Measurements from ENCODE around the gene CLRN3. TPM values are rescaled to one million over a fixed set of nuclear protein-coding genes. Genes with fewer than 3 reads are reported as not detected.

CLRN3 gene
- total RNA-seq, 1 donor from 2014 or later: not detected

DNA sequence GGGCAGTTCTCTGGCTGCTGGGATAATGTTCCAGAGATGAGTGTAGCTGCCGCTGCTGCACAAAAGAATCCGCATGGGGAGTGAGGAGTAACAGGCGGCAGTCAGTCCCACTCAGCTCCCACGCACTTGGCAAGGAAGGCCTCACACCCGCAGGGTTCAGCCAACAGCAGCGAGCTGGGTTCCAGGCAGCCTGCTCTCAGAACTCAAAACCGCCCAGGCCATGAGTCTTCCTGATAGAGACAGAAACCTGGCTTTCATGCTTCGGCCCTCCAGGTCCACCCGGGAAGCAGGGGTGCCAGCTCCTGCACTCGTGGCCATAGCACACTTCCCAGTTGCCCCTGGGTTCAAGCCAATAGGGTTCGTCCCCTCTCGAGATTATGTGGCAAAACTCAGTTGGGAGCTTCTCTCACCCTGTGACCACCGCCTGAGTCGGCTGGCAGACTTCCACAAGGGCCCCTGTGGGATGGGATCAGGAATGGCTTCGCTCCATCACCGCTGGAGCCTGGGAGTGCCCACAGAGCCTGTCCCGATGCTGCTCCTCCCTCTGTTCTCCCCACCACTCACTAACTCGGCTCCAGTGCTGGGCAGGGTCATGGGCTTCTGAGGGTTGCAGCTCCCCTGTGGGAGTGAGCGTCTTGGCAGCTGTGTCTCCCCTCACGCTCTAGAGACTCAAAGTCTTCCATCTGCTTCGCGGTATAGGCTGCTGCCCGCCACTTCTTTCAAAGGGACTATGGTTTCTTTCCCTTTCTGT lies 20.6 kb downstream of the CLRN3 start:
- H3K9me3 ChIP-seq: no peaks in the 10 kb centered on the region
- TF ChIP-seq, protein P1, sequence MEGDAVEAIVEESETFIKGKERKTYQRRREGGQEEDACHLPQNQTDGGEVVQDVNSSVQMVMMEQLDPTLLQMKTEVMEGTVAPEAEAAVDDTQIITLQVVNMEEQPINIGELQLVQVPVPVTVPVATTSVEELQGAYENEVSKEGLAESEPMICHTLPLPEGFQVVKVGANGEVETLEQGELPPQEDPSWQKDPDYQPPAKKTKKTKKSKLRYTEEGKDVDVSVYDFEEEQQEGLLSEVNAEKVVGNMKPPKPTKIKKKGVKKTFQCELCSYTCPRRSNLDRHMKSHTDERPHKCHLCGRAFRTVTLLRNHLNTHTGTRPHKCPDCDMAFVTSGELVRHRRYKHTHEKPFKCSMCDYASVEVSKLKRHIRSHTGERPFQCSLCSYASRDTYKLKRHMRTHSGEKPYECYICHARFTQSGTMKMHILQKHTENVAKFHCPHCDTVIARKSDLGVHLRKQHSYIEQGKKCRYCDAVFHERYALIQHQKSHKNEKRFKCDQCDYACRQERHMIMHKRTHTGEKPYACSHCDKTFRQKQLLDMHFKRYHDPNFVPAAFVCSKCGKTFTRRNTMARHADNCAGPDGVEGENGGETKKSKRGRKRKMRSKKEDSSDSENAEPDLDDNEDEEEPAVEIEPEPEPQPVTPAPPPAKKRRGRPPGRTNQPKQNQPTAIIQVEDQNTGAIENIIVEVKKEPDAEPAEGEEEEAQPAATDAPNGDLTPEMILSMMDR (IDR thresholded peaks at IDR 0.05): no peak
- no peaks in the 10 kb centered on the region for H3K4me1 ChIP-seq
- intact Hi-C loops (cut with DNase I): no loop called here
- no peak for DNase-seq (ENCODE audit: low spot score in 2 of 2)
- no peaks in the 10 kb centered on the region for H3K27me3 ChIP-seq
- no peaks in the 10 kb centered on the region for H3K36me3 ChIP-seq
- no peak overlapping the region for H3K4me3 ChIP-seq
- H3K27ac ChIP-seq: no peak overlapping the region

DNA sequence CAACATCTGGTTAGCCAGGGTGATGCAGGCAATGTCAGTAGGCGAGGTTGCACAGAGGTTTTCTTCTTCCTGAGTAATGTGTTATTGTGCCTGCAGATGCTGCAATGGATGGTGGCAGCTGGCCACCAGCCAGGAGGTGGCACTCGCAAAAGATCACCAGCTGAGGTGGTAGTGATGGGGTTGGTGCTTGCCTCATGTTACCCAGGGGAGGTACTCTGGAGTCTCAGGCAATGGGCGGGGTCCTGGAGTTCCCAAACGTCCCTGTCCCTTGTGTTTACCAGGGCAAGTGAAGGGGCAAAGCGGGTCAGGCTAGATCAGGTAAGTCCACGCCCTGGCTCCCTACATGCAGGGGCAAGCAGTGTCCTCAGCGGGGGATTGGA lies 21.1 kb downstream of the CLRN3 start:
- no peak for DNase-seq (ENCODE audit: low spot score in 2 of 2)
- H3K27ac ChIP-seq: no peak overlapping the region
- H3K27me3 ChIP-seq: no peaks in the 10 kb centered on the region
- no peaks in the 10 kb centered on the region for H3K9me3 ChIP-seq
- H3K4me1 ChIP-seq: no peaks in the 10 kb centered on the region
- H3K36me3 ChIP-seq: no peaks in the 10 kb centered on the region
- H3K4me3 ChIP-seq: no peak overlapping the region
- intact Hi-C loops (cut with DNase I): no loop called here
- TF ChIP-seq, protein P1 (IDR thresholded peaks at IDR 0.05): no peak

DNA sequence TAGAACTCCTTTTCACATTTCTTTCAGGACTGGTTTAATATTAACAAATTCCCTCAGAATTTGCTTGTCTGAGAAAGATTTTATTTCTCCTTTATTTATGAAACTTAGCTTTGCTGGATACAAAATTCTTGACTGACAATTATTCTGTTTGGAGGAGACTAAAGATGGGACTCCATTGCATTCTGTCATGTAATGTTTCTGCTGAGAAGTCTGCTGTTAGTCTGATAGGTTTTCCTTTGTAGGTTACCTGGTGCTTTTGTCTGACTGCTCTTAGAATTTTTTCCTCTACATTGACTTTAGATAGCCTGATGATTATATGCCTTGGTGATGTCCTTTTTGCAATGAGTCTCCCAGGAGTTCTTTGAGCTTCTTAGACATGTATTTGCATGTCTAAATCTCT lies 23.4 kb downstream of the CLRN3 start:
- DNase-seq (ENCODE audit: low spot score in 2 of 2): no peak
- H3K4me1 ChIP-seq: no peaks in the 10 kb centered on the region
- intact Hi-C loops (cut with DNase I): no loop called here
- H3K9me3 ChIP-seq: no peaks in the 10 kb centered on the region
- TF ChIP-seq, protein P1 (IDR thresholded peaks at IDR 0.05): no peak
- H3K4me3 ChIP-seq: no peak overlapping the region
- H3K27me3 ChIP-seq: no peaks in the 10 kb centered on the region
- H3K27ac ChIP-seq: no peak overlapping the region
- H3K36me3 ChIP-seq: no peaks in the 10 kb centered on the region

DNA sequence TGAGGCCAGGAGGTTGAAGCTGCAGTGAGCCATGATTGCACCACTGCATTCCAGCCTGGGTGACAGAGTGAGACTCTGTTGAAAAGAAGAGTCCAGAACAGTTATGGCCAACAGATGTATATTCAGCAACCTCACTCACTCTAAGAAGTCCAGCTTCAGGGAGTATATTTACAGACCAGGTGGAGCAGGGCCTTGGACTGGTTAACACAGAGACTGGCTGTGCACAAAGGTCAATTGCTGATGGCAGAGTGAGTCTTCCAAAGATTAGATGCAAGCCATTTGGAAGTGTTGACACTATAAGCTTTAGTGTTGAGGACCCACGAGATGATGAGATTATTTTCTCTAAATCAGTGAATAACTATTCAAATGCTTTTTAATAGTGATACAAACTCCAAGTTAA lies 24.9 kb downstream of the CLRN3 start:
- TF ChIP-seq, protein P1 (IDR thresholded peaks at IDR 0.05): no peak

DNA sequence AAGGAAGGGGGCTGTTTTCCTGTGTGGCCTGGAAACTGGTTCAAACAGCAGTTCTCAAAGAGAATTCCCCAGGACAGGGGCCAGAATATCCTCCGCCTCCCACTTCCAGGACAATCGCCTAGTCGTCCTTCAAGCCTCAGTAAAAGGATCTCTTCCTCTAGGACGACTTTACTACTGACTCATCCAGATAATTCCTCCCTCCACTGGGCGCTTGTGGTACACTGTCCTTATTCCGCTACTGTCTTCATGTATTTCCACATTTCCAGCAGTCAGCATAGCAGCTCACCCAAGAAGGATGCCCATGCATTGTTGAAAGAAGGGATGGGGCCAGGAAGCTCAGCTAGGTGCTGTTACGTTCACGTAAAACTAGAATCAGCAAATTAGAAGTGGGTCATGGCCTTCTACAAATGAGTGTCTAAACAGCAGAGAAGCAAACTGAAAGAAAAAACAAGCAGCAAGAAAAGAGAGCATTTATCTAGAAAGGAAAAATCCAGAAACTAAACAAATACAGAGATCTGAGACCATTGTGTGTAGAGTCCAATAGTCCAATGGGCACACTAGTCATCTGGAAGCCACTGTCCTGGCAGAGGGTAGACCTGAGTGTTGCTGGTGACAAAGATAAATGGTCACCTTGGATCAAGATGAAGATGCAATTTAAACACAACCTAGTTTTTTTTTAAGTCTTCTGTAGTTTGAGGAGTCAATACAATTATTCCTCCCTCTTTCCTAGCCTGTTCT lies 26.3 kb downstream of the CLRN3 start:
- Histone ChIP-seq H3K27ac (no peak overlapping the region), H3K9me3 (no peaks in the 10 kb centered on the region), H3K36me3 (no peaks in the 10 kb centered on the region), H3K4me1 (no peaks in the 10 kb centered on the region), H3K4me3 (no peak overlapping the region), H3K27me3 (no peaks in the 10 kb centered on the region)
- DNase-seq (ENCODE audit: low spot score in 2 of 2): no peak
- intact Hi-C loops (cut with DNase I): no loop called here
- TF ChIP-seq, protein P1 (IDR thresholded peaks at IDR 0.05): no peak

More for the DNA sequence above, 24.9 kb downstream of the CLRN3 start:
- Histone ChIP-seq H3K4me1 (no peaks in the 10 kb centered on the region), H3K4me3 (no peak overlapping the region), H3K9me3 (no peaks in the 10 kb centered on the region), H3K27me3 (no peaks in the 10 kb centered on the region), H3K36me3 (no peaks in the 10 kb centered on the region), H3K27ac (no peak overlapping the region)
- intact Hi-C loops (cut with DNase I): no loop called here
- no peak for DNase-seq (ENCODE audit: low spot score in 2 of 2)
